Measurements from ENCODE around the gene CDK3.
"Not testable (repeated sequence)": the region's sequence is repeated elsewhere in the genome, so short reads cannot be mapped to it uniquely, and the experiment has no call there.

The CDK3 gene

DNA sequence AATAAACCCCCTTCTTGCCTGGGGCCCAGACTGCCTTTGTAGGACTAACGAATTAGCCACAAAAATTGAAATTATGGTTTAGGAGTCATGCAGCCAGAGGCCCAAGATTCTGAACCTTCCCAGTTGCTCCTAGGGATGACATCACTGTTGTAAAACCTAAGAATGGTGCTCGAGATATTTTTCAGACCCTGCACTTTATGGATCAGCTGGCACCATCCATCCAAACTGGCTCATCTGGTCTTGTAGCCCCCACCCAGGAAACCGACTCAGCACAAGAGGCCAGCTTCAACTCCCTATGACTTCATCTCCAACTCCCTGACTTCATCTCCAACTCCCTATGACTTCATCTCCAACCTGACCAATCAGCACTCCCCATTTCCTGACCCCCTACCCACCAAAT is 37.4 kb downstream of the CDK3 start:
- Histone ChIP-seq H3K9me2 (replicated peaks; ENCODE audit: insufficient read depth, low read length) (no peaks in the 10 kb centered on the region), H3K9ac (ENCODE audit: low read length) (no peak overlapping the region), H3K79me2 (ENCODE audit: low read length) (no peaks in the 10 kb centered on the region), H3K4me2 (ENCODE audit: low read depth, low read length) (no peak overlapping the region), H4K20me1 (ENCODE audit: insufficient read depth, low read length) (no peaks in the 10 kb centered on the region), H3K27me3 (replicated peaks; ENCODE audit: insufficient read depth, low read length) (no peaks in the 10 kb centered on the region), H3K4me1 (ENCODE audit: low read length) (no peaks in the 10 kb centered on the region), H3F3A (ENCODE audit: insufficient read depth, low read length) (no peaks in the 10 kb centered on the region), H3K9me3 (replicated peaks; ENCODE audit: insufficient read depth, low read length) (no peaks in the 10 kb centered on the region), H3K27ac (ENCODE audit: low read length) (no peak overlapping the region), H2AFZ (ENCODE audit: low read length) (no peak overlapping the region), H3K4me3 (ENCODE audit: low read length) (no peak overlapping the region), H3K36me3 (replicated peaks; ENCODE audit: insufficient read depth, low read length) (0 out of 2 replicates have a peak, but pooled peaks cover 4% of the 10 kb centered on the region)
- DNase-seq: no peak
- TF ChIP-seq CTCF (IDR thresholded peaks at IDR 0.05; ENCODE audit: low read length) (no peak), EZH2phosphoT487 (IDR thresholded peaks at IDR 0.05; ENCODE audit: low read length) (no peak)

DNA sequence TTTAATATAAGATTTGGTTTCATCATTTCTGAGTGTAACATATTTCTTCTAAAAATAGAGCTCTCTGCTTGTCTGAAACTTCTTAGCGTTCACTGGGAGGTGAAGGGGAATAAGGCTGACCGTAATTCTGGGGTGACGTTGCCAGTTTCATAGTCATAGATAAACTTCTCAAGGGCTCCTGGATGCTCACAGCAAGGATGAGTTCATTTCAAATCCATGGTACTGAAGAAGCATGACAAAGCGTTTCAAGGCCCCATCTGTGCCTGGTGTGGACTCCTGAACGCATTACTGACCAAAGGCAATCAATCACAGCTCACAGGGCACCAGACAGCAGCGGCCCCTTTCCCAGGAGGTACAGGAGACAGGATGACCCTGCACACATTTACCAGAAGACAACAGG is 38.5 kb downstream of the CDK3 start:
- DNase-seq: no peak
- no peaks in the 10 kb centered on the region for H3K79me2 ChIP-seq (ENCODE audit: low read length)
- no peak for TF ChIP-seq EZH2phosphoT487 (IDR thresholded peaks at IDR 0.05; ENCODE audit: low read length)
- TF ChIP-seq EZH2 (optimal IDR thresholded peaks at IDR 0.05; ENCODE audit: low read depth, low read length): no peak
- TF ChIP-seq CTCF (IDR thresholded peaks at IDR 0.05; ENCODE audit: low read length): no peak
- no peaks in the 10 kb centered on the region for H3K4me1 ChIP-seq (ENCODE audit: low read length)
- no peaks in the 10 kb centered on the region for H4K20me1 ChIP-seq (ENCODE audit: insufficient read depth, low read length)
- H2AFZ ChIP-seq (ENCODE audit: low read length): no peak overlapping the region
- H3K36me3 ChIP-seq (replicated peaks; ENCODE audit: insufficient read depth, low read length): 0 out of 2 replicates have a peak, but pooled peaks cover 4% of the 10 kb centered on the region
- H3K27ac ChIP-seq (ENCODE audit: low read length): no peak overlapping the region
- H3F3A ChIP-seq (ENCODE audit: insufficient read depth, low read length): no peaks in the 10 kb centered on the region
- H3K4me3 ChIP-seq (ENCODE audit: low read length): no peak overlapping the region
- no peak overlapping the region for H3K4me2 ChIP-seq (ENCODE audit: low read depth, low read length)
- no peak overlapping the region for H3K9ac ChIP-seq (ENCODE audit: low read length)
- no peaks in the 10 kb centered on the region for H3K9me3 ChIP-seq (replicated peaks; ENCODE audit: insufficient read depth, low read length)
- H3K9me2 ChIP-seq (replicated peaks; ENCODE audit: insufficient read depth, low read length): no peaks in the 10 kb centered on the region
- H3K27me3 ChIP-seq (replicated peaks; ENCODE audit: insufficient read depth, low read length): no peaks in the 10 kb centered on the region

DNA sequence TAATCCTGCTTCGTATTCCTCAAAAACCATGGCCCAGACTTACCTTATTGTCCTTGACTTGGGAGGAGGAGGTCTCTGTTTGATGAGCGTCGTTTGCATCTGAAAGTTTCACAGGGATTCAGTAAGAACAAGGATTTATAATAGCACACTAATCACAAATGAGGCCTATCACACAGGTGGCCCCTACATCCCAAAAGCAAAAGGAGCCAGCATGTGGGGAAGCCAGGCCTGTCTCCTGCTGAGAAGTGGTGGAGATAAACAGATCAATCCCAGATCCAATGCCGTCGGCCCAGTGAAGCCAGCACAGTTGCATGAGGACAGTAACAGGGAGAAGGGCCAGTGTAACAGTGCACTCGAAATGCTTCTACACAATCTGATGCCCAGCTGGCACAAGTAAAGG is 39.7 kb downstream of the CDK3 start:
- Histone ChIP-seq H3K4me1 (ENCODE audit: low read length) (no peaks in the 10 kb centered on the region), H3K4me3 (ENCODE audit: low read length) (no peak overlapping the region), H4K20me1 (ENCODE audit: insufficient read depth, low read length) (no peaks in the 10 kb centered on the region), H3K9me2 (replicated peaks; ENCODE audit: insufficient read depth, low read length) (no peaks in the 10 kb centered on the region), H3F3A (ENCODE audit: insufficient read depth, low read length) (no peaks in the 10 kb centered on the region), H3K4me2 (ENCODE audit: low read depth, low read length) (no peak overlapping the region), H3K9me3 (replicated peaks; ENCODE audit: insufficient read depth, low read length) (no peaks in the 10 kb centered on the region), H3K27me3 (replicated peaks; ENCODE audit: insufficient read depth, low read length) (no peaks in the 10 kb centered on the region), H3K36me3 (replicated peaks; ENCODE audit: insufficient read depth, low read length) (peaks cover 8% of the 10 kb centered on the region; the same call in 1 of the 2 replicates), H2AFZ (ENCODE audit: low read length) (no peak overlapping the region), H3K79me2 (ENCODE audit: low read length) (no peaks in the 10 kb centered on the region), H3K27ac (ENCODE audit: low read length) (no peak overlapping the region), H3K9ac (ENCODE audit: low read length) (no peak overlapping the region)
- no peak for TF ChIP-seq EZH2 (optimal IDR thresholded peaks at IDR 0.05; ENCODE audit: low read depth, low read length)
- TF ChIP-seq EZH2phosphoT487 (IDR thresholded peaks at IDR 0.05; ENCODE audit: low read length): no peak
- no peak for TF ChIP-seq CTCF (IDR thresholded peaks at IDR 0.05; ENCODE audit: low read length)
- DNase-seq: no peak

DNA sequence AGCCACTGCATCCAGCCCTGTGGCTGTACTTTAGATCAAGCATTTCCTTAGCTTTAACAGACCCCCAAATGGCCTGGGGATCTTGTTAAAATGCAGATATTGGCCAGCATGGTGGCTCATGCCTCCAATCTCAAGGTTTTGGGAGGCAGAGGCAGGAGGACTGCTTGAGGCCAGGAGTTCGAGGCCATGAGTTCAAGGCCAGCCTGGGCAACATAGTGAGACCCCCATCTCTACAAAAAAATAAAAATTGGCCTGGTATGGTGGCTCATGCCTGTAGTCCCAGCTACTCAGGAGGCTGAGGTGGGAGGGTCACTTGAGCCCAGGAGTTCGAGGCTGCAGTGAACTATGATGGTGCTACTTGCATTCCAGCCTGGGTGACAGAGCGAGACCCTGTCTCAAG is 42.2 kb downstream of the CDK3 start:
- H3K79me2 ChIP-seq (ENCODE audit: low read length); H3K4me3 ChIP-seq (ENCODE audit: low read length); H3K27me3 ChIP-seq (replicated peaks; ENCODE audit: insufficient read depth, low read length); H3K9ac ChIP-seq (ENCODE audit: low read length); H3F3A ChIP-seq (ENCODE audit: insufficient read depth, low read length); DNase-seq; H3K9me3 ChIP-seq (replicated peaks; ENCODE audit: insufficient read depth, low read length); H3K27ac ChIP-seq (ENCODE audit: low read length); H4K20me1 ChIP-seq (ENCODE audit: insufficient read depth, low read length); H3K9me2 ChIP-seq (replicated peaks; ENCODE audit: insufficient read depth, low read length); H3K4me1 ChIP-seq (ENCODE audit: low read length); H2AFZ ChIP-seq (ENCODE audit: low read length); H3K4me2 ChIP-seq (ENCODE audit: low read depth, low read length): not testable (repeated sequence)
- peaks cover 14% of the 10 kb centered on the region for H3K36me3 ChIP-seq (replicated peaks; ENCODE audit: insufficient read depth, low read length)

- H3K27me3 ChIP-seq (replicated peaks; ENCODE audit: insufficient read depth, low read length); H3K9me2 ChIP-seq (replicated peaks; ENCODE audit: insufficient read depth, low read length); H3K27ac ChIP-seq (ENCODE audit: low read length); H3K36me3 ChIP-seq (replicated peaks; ENCODE audit: insufficient read depth, low read length); DNase-seq; H3K9me3 ChIP-seq (replicated peaks; ENCODE audit: insufficient read depth, low read length); H3K4me2 ChIP-seq (ENCODE audit: low read depth, low read length); H3K4me3 ChIP-seq (ENCODE audit: low read length); H3F3A ChIP-seq (ENCODE audit: insufficient read depth, low read length); H3K9ac ChIP-seq (ENCODE audit: low read length); H4K20me1 ChIP-seq (ENCODE audit: insufficient read depth, low read length); H2AFZ ChIP-seq (ENCODE audit: low read length): not testable (repeated sequence)
- H3K4me1 ChIP-seq (ENCODE audit: low read length): peaks cover 17% of the 10 kb centered on the region
- peaks cover 19% of the 10 kb centered on the region for H3K79me2 ChIP-seq (ENCODE audit: low read length)
Observed at GRCh38 chr17:76044475-76045007, 43.9 kb downstream of the CDK3 start.

Measured in MM.1S (cell line).